ENCODE results near the gene PRRC2B.
"Not testable (repeated sequence)": the region's sequence is repeated elsewhere in the genome, so short reads cannot be mapped to it uniquely, and the experiment has no call there.

Gene PRRC2B

DNA sequence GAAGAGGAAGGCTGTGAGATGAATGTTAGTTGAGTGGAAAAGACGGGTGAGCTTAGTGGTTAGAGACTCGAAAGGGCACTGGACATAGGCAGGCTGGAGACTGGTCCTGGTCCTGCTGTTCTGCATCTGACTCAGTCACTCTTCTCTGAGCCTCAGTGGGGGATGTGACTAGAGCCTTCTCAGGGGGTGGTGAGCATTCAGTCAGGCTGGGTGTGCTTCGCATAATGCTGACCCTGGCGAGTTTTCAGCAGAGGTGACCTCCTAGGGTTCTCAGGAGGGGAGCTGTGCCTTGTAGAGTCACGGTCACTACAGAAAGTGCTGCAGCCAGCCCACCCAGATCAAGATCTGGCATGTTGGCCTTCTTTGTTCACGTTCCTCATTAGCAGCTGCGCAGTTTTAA is 44.3 kb downstream of the PRRC2B start:
- DNase-seq, result no peak

- DNase-seq, result no peak
Observed at GRCh38 chr9:131439224-131439623, 45.3 kb downstream of the PRRC2B start.

- DNase-seq, result peak in 1 of 2 donors; percentile 43
Observed at GRCh38 chr9:131441441-131441840, 47.6 kb downstream of the PRRC2B start.

DNA sequence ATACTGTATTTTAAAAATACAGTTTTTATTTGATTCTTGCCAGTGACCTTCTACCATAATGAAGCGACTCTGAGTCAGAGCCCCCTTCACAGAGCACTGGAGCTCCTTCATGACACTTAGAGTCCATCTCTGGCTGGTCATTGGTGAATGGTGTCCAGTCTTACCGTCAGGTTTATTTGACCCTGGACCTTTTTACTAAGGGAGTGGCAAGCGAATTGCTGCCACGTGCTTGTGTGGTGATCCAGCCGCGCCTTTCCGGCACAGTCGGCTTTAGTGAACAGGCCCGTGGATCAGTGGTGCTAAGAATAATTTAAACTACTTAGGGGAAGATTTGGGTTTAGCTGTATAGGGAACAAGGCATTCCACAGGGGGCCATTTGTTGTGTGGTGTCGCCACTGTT is 48.5 kb downstream of the PRRC2B start:
- no peak for DNase-seq

DNA sequence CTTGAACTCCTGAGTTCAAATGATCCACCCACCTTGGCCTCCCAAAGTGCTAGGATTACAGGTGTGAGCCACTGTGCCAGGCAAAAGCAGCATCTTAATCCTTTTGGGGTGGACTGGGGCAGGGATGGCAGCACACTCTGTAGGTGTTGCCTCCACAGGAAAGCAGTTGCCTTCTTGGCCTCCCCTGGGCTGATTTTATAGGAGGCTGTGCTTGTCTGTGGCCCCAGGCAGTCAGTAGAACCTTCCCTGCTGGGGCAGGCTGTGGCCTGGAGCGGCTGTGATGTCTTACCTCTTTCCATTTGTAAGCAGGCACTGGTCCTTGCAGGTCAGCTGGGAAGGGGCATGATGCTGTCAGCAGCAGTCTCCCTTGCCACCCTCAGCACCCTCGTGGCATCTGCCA is 49.8 kb downstream of the PRRC2B start:
- no peak for DNase-seq

DNA sequence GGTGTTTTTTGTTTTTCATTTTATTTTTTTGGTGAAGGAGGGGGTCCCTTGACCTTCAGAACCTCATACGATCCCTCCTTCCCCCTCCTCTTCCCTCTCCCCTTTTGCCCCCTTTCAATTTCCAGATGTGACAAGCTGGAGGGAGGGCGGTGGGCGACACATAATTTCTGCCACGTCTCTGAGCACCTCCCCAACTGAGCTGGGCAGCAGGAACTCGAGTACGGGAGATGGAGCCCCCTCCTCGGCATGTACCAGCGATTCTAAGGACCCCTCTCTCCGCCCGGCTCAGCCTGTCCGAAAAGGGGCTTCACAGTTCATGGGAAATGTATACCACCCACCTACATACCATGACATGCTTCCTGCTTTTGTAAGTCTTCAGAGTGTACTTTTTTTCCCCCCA is 52.4 kb downstream of the PRRC2B start:
- no peak for DNase-seq

GRCh38 chr9:131447148-131447547 is 53.3 kb downstream of the PRRC2B start:
- DNase-seq, result no peak

DNA sequence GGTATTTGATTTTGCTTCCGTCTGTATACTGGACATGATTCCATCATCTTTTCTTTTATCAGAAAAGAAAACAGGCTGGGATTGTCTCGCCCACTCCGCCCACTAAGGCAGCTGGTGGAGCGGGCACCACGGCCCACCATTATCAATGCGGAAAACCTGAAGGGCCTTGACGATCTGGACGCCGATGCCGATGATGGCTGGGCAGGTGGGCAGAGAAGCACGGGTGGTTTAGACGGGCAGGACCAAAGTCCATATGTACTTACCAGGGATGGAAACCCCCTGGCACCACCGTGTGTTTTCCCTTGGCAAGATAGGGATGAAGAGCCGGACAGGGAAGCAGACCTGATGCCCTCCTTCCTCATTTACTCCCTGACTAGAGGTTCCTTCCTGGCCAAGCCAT is 53.7 kb downstream of the PRRC2B start:
- DNase-seq, result no peak

DNA sequence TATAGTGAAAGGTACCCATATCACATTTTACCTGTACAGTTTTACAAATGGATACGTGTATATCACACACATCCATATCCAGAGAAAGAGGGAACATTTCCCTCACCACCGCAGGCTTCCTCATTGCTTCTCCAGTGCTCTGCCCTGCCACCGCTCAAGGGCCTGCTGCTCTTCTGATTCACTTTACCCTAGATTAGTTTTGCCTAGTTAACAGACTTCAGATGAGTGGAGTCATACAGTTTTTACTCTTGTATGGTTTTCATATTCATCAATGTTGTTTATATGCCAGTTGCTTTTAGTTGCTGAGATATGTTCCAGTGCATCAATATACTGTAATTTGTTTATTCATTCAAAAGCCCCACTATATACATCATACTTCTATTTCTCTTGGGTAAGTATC is 54.9 kb downstream of the PRRC2B start:
- no peak for DNase-seq

GRCh38 chr9:131449276-131449675 is 55.4 kb downstream of the PRRC2B start:
- DNase-seq, result no peak

DNA sequence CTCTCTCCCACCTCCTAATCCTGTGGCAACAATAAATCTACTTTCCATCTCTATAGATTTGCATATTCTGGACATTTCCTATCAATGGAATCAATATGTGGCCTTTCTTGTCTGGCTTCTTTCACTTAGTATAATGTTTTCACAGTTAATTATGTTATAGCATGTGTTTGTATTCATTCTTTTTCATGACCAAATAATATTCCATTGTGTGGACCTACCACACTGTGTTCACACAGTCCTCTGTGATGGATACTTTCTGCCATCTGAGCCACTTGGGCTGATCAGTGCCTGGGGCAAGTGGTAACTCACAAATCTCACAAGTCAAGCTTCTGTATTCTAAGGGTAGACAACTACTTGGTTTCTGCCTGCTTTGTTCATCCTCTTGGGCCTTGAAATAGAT is 60.1 kb downstream of the PRRC2B start:
- DNase-seq, result no peak

DNA sequence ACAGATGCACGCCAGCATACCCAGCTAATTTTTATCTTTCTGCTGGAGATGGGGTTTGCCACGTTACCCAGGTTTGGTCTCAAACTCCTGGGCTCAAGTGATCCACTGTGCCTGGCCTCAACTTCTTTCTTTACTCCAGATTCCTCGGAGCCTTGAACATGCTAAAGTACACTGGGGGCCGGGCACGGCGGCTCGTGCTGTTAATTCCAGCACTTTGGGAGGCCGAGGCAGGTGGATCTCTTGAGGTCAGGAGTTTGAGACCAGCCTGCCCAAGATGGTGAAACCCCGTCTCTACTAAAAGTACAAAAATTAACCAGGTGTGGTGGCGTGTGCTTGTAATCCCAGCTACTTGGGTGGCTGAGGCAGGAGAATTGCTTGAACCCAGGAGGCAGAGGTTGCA is 61.8 kb downstream of the PRRC2B start:
- DNase-seq, result not testable (repeated sequence)

GRCh38 chr9:131457746-131458145 is 63.9 kb downstream of the PRRC2B start:
- DNase-seq, result no peak

- DNase-seq, result no peak
Observed at GRCh38 chr9:131459056-131459455, 65.2 kb downstream of the PRRC2B start.

DNA sequence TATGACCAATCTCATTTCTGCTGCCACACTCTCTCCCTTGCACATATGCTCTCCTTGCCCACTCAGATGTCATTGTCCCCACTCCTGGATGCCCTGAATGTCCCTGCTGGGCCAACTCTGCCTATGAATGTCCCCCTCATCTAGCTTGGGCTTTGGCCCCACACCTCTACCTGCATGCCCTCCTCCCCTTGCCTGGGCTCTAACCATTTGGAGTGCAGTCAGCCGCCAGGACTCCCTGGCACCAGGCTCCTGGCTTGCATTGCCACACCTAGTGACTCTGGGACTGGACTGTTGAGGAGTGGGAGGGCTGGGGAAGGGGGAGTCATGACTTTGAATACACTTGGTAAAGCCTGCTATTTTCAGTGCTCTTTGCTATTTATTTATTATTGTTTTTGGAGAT is 67.3 kb downstream of the PRRC2B start:
- no peak for DNase-seq

- DNase-seq, result no peak
Observed at GRCh38 chr9:131464354-131465000, 70.6 kb downstream of the PRRC2B start.

DNA sequence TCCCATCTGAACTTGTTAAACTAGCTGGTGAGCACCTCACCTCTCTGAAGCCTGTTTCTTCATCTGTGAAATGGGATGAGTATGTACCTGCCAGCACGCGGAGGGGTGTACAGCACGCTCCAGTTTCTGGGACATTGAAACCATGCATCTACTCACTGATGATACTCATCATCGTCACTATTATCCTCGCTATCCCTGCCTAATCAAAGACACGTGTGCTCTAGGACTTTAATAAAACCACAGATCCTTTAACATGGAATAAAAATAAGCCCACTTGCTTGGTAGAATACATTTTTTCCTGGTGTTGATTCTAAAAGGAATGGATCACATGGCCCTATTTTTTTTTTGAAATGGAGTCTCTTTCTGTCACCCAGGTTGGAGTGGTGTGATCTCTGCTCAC is 71.5 kb downstream of the PRRC2B start:
- no peak for DNase-seq

- DNase-seq, result no peak
Observed at GRCh38 chr9:131467214-131467935, 73.5 kb downstream of the PRRC2B start.

DNA sequence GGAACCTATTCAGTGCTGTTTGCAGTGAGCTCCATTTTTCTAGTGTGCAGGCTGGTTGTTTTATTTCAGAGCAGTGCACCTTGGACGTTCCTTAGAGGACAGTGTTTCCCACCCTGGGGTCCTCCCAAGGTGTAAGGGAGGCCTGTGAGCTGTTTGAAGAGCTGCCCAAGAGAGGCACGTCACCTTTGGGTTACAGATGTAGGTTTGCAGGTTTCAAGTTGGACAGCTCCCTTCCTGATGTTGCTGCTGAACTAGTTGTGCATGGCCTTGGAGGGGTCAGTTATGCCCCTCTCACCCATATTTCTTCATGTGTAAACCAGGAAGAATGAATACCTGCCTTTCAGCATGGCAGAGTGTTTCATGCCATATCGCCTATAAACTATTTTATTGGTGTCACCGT is 74.1 kb downstream of the PRRC2B start:
- DNase-seq, result no peak

- DNase-seq, result no peak
Observed at GRCh38 chr9:131469356-131469755, 75.5 kb downstream of the PRRC2B start.

DNA sequence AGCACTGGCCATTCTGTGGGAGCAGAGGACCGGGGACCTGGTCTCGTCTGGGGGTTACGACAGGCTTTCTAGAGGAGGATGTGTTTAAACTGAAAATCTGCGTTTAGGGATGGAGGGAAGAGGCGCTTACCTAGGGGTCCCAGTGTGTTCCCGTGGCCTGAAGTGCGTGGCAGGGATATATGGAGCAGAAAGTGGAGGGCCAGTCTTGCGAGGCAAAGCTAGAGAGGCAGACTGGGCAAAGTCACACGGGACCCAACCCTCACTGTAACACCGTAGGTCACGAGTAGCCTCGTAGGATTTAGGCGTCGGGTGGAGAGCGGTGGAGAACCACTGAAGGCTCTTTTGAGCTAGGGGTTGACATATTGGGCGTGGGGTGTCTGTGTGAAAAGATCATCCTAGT is 76.1 kb downstream of the PRRC2B start:
- DNase-seq, result no peak

DNA sequence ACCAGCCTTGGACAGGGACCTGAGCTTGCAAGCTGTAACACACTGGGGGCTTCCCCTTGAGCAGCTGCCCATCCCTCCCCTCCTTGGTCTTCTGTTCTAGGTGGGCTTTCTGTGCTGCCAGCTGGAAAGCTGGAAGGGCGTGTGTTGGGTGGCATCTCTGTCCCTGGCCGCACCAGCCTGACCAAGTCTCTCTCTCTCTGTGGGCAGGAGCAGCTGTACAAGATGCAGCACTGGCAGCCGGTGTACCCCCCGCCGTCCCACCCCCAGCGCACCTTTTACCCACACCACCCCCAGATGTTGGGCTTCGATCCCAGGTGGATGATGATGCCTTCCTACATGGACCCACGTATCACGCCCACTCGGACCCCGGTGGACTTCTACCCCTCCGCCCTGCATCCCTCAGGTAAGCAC is 76.7 kb downstream of the PRRC2B start:
- no peak for DNase-seq

- not testable (repeated sequence) for DNase-seq
Observed at GRCh38 chr9:131472085-131472484, 78.2 kb downstream of the PRRC2B start.

GRCh38 chr9:131473198-131473885 is 79.5 kb downstream of the PRRC2B start:
- no peak for DNase-seq

Measured in CD4-positive, alpha-beta T cell treated with Interleukin-4 for 1 hour (primary cell).